HG03571 (cell line): ENCODE measurements around the gene DYSF.

Source experiments
- ATAC-seq: cut with Tn5 transposase; IDR thresholded peaks from one replicate; pipeline ENCODE4 v1.9.1; 2021; ENCODE audit not compliant: unreplicated experiment

The DYSF gene

DNA sequence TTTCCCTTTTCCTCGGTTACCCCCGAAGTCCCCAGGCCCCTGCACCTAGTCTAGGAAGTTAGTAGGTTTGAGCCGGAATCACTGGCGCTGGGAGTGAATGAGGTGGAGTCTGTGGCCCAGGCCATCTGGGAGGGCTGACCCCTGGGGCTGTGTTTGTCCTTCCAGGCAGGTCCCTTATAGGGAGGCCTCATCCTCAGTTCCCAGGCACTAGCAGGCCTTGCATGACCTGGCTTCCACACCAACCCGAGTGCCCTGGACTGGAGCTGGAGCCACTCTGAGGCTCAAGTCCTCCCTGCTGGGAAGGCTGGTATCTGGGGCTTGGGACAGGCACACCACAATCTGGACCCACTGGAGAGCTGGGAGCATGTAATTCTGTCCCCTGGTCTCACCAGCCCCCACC, 111.0 kb downstream of the DYSF start:
- no peak for ATAC-seq

GRCh38 chr2:71564790-71565189, 111.4 kb downstream of the DYSF start:
- no peak for ATAC-seq

GRCh38 chr2:71566372-71566771, 113.0 kb downstream of the DYSF start:
- ATAC-seq = no peak

- ATAC-seq = no peak
Observed at GRCh38 chr2:71567625-71568024, 114.3 kb downstream of the DYSF start.

GRCh38 chr2:71568103-71568502, 114.7 kb downstream of the DYSF start:
- ATAC-seq = no peak

DNA sequence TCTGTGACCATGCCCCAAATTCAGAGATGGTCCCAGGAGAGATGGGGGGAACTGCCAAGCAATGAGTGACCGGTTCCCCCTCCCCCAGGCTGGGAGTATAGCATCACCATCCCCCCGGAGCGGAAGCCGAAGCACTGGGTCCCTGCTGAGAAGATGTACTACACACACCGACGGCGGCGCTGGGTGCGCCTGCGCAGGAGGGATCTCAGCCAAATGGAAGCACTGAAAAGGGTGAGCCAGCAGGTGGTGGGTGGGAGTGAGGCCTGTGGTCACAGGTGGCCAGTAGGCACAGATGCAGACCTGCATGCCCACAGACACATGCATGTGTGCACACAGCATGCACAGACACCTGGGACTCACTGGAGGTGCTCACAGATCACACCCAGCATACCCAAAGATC, 117.2 kb downstream of the DYSF start:
- ATAC-seq = no peak

- no peak for ATAC-seq
Observed at GRCh38 chr2:71570951-71571460, 117.6 kb downstream of the DYSF start.

DNA sequence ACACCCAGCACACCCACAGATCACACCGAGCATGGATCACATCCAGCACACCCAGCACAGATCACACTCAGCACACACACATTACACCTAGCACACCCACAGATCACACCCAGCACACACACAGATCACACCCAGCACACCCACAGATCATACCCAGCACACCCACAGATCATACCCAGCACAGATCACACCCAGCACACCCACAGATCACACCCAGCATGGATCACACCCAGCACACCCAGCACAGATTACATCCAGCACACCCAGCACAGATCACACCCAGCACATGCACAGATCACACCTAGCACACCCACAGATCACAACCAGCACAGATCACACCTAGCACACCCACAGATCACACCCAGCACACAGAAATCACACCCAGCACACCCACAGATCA, 118.6 kb downstream of the DYSF start:
- no peak for ATAC-seq

DNA sequence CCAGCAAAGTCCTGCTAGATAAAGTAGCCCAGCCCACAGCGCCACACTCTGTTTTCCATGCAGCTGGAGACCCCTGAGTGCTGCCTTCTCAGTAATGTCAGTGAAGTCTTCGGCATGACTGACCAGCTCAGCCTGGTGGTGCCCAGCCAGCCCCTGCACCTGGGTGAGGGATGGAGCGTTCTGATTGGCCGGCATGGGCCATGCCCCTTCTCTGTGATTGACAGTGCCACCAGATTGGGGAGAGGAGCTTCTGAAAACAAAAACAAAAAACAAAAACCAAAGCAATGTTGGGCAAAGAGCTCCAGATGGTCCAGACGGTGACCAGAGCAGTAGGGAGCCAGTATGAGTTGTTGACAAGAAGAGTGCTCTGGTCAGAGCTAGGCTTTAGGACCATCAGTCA, 122.6 kb downstream of the DYSF start:
- ATAC-seq = no peak

DNA sequence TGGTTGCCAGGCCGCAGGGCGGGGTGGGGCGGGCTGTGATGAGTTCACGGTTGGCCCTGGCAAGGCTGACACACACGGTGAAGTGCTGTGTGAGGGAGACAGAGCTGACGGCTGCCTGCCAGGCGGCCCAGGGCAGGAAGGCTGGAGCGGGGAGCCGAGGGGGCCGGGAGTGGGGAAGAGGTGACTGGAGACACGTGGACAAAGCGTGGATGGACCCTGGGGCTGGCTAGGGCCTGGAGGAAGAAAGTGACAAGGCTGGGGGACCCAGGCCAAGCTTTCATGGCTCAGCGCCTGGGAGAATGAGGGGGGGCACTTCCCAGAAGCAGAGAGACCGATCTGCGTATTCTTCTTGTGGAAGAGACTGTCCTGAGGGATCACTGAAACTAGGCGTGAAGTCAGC, 123.2 kb downstream of the DYSF start:
- ATAC-seq = no peak

- ATAC-seq = no peak
Observed at GRCh38 chr2:71577209-71577608, 123.8 kb downstream of the DYSF start.

- ATAC-seq = no peak
Observed at GRCh38 chr2:71578767-71579342, 125.5 kb downstream of the DYSF start.

- ATAC-seq = no peak
Observed at GRCh38 chr2:71581026-71581425, 127.7 kb downstream of the DYSF start.

DNA sequence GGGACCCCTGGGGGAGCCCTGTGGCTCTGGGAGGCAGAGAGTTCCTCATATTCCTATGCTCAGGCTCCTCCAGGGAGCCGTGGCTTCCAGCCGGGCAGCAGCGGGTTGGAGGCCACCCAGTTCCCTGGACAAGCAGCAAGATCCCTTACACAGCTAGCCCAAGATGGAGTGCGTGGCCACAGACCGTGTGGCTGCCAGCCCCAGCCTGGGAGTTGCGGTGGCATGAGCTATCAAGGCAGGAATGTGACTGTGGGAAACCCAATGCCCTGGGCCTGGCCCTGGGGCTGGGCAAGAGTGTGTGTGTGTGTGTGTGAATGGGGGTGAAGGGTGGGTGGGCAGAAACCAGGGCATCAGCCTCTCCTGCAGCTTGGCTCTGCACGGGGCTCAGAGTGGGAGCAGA, 130.5 kb downstream of the DYSF start:
- no peak for ATAC-seq

- ATAC-seq = no peak
Observed at GRCh38 chr2:71586471-71586870, 133.1 kb downstream of the DYSF start.

DNA sequence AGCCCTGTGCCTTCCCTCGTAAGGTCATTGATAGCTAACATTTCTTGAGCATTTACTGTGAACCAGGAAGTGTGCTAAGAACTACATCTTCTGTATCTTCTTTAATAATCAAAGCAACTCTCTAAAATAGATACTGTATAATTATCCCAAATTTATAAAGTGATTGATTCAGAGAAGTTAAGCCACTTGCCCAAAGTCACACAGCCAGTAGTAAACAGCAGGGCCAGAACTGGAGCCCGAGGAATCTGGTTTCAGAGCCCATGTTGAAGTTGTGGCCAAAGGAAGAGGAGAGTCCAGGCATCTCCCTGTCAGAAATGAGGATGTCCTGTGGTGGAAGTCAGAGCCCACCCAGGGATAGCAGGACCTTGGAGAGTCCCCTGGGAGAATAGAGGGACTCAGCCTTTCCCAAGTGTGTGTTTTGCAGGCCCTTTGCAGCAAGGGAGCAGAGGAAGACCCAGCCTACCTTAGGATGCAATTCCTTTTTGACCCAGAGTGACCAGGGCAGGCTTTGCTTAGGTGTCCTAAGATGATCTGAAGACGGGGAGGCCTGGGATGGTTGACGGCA, 134.2 kb downstream of the DYSF start:
- ATAC-seq = no peak

GRCh38 chr2:71588497-71589170, 135.3 kb downstream of the DYSF start:
- ATAC-seq = no peak

GRCh38 chr2:71589763-71590162, 136.4 kb downstream of the DYSF start:
- no peak for ATAC-seq

DNA sequence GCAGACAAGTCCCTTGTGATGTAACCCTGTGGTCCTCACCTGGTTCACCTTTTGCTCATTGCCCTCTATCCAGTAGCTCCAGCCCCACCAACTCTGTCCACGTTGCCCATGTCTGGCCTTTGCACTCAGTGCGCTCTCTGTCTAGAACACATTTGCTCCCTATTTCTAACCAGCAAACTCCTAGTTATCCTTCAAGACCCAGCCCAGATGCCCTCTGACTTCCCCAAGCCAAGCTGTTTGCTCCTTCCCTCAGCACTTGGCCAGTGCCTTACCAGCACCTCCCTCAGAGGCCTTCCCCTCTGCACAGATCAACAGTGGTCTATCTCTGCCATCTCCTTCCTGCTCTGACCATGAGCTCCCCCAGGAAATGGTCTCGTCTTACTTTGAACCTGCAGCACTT, 137.7 kb downstream of the DYSF start:
- ATAC-seq = no peak

GRCh38 chr2:71592181-71592711, 138.9 kb downstream of the DYSF start:
- no peak for ATAC-seq

- ATAC-seq = no peak
Observed at GRCh38 chr2:71595569-71595968, 142.2 kb downstream of the DYSF start.

- ATAC-seq = no peak
Observed at GRCh38 chr2:71596011-71596410, 142.7 kb downstream of the DYSF start.
